K562 (cell line): ENCODE measurements around the gene ZNF232. TPM values are rescaled to one million over a fixed set of nuclear protein-coding genes. Genes with fewer than 3 reads are reported as not detected.

Experiments used
- CEBPB ChIP-seq: fragments of 450-650 bp; IDR thresholded peaks from 2 replicates; pipeline ENCODE4 v1.6.1; 2016; ENCODE audit warnings: missing genetic modification characterization, missing compliant biosample characterization
- CHD4 ChIP-seq: fragments of 200-600 bp; sonication (generic); IDR thresholded peaks from 3 replicates; pipeline ENCODE4 v1.6.1; 2012; ENCODE audit warnings: low read depth, mild to moderate bottlenecking, mixed read lengths, low read length, inconsistent platforms; ENCODE audit not compliant: insufficient read depth, insufficient replicate concordance, poor library complexity, severe bottlenecking
- COPS2 ChIP-seq: fragments of 450-650 bp; conservative IDR thresholded peaks from 2 replicates; pipeline ENCODE4 v1.6.1; 2016; ENCODE audit warnings: mild to moderate bottlenecking, moderate library complexity
- EP400 ChIP-seq: fragments of 450-650 bp; IDR thresholded peaks from 2 replicates; pipeline ENCODE4 v1.6.1; 2017; ENCODE audit warnings: antibody characterized with exemption, mild to moderate bottlenecking, moderate library complexity
- GABPB1 ChIP-seq: sonication (generic); formaldehyde crosslinking; IDR thresholded peaks from 2 replicates; pipeline ENCODE4 v1.8.0; 2022; ENCODE audit warnings: mild to moderate bottlenecking, missing genetic modification reagents
- SMAD2 ChIP-seq: fragments of 150-350 bp; IDR thresholded peaks from 2 replicates; pipeline ENCODE4 v1.6.1; 2014; ENCODE audit warnings: low read depth, mild to moderate bottlenecking, low read length
- STAT5A ChIP-seq: IDR thresholded peaks from 2 replicates; pipeline ENCODE4 v1.6.1; 2012; ENCODE audit warnings: low read length, inconsistent platforms, borderline replicate concordance
- ZC3H11A ChIP-seq: IDR thresholded peaks from 2 replicates; pipeline ENCODE4 v1.6.1; 2012; ENCODE audit warnings: low read depth, low read length, improper control_type of control experiment
- ZFP30 ChIP-seq: fragments of 250-450 bp; sonication (Bioruptor Pico); IDR thresholded peaks from 2 replicates; pipeline ENCODE4 v1.8.0; 2022; ENCODE audit warnings: moderate library complexity, mild to moderate bottlenecking, inconsistent platforms, borderline replicate concordance
- ZFX ChIP-seq: sonication (generic); formaldehyde crosslinking; IDR thresholded peaks from 2 replicates; pipeline ENCODE4 v1.8.0; 2022; ENCODE audit warnings: mild to moderate bottlenecking, missing genetic modification reagents, moderate library complexity
- ZNF143 ChIP-seq: sonication (generic); formaldehyde crosslinking; IDR thresholded peaks from 2 replicates; pipeline ENCODE4 v1.9.0; 2022; ENCODE audit warnings: mild to moderate bottlenecking, missing genetic modification reagents
- ZNF507 ChIP-seq: conservative IDR thresholded peaks from 2 replicates; pipeline ENCODE4 v1.6.1; 2017; ENCODE audit warnings: missing genetic modification characterization, missing compliant biosample characterization
- ZNF77 ChIP-seq: fragments of 250-450 bp; sonication (Bioruptor Pico); IDR thresholded peaks from 2 replicates; pipeline ENCODE4 v1.5.0; 2020
- polyA plus RNA-seq, 8 experiments: library from polyadenylated mRNA; depleted of rRNA in 4 of 8; stranded (reverse) in 5 of 8; unstranded in 3 of 8; fragments of >200 nt; fragmentation: Nextera tagmentation in 2 of 8; fragmentation: Illumina TruSeq in 1 of 8; extraction: Ambion mirVana in 2 of 8; extraction: Trizol in 1 of 8; gene quantifications; 2 replicates each; pipeline versions ENCODE4 v1.2.1 to v1.2.3, GENCODE V29; 2011 to 2014; ENCODE audit warnings: inconsistent platforms in 1 of 8, missing spikeins in 1 of 8
- total RNA-seq, 7 experiments: library from RNA; depleted of rRNA in 6 of 7; stranded (reverse); fragments of >200 nt in 6 of 7; fragmentation: Illumina TruSeq in 2 of 7; extraction: Trizol in 2 of 7; gene quantifications; 2 replicates each; pipeline versions ENCODE4 v1.2.1 to v1.2.3, GENCODE V29; 2011 to 2021; ENCODE audit warnings: low replicate concordance in 1 of 7
- TF ChIP-seq, protein P1 (sequence below): sonication (generic); formaldehyde crosslinking; IDR thresholded peaks from 2 replicates; pipeline ENCODE4 v1.4.0; 2020; ENCODE audit warnings: mild to moderate bottlenecking, missing genetic modification reagents
- TF ChIP-seq, protein P2 (sequence below): fragments of 450-650 bp; conservative IDR thresholded peaks from 2 replicates; pipeline ENCODE4 v1.6.1; 2016; ENCODE audit warnings: missing genetic modification characterization, low read depth, mild to moderate bottlenecking, missing compliant biosample characterization, moderate library complexity
- TF ChIP-seq, protein P3 (sequence below): fragments of 450-650 bp; formaldehyde crosslinking; IDR thresholded peaks from 2 replicates; pipeline ENCODE4 v1.4.0; 2022; ENCODE audit warnings: missing genetic modification characterization
- TF ChIP-seq, protein P4 (sequence below): fragments of 450-650 bp; IDR thresholded peaks from 2 replicates; pipeline ENCODE4 v1.7.1; 2018; ENCODE audit warnings: mild to moderate bottlenecking, low read depth; ENCODE audit not compliant: partially characterized antibody
- TF ChIP-seq, protein P5 (sequence below): sonication (generic); formaldehyde crosslinking; IDR thresholded peaks from 2 replicates; pipeline ENCODE4 v1.8.0; 2022; ENCODE audit warnings: mild to moderate bottlenecking, missing genetic modification reagents, borderline replicate concordance

The ZNF232 gene
- total and polyA plus RNA-seq, 9 of the 15 experiments (the other 6 are each of a cell fraction or from before 2014, with no cell fraction given) = 10.6 to 26.0 (median 13.0) TPM

DNA sequence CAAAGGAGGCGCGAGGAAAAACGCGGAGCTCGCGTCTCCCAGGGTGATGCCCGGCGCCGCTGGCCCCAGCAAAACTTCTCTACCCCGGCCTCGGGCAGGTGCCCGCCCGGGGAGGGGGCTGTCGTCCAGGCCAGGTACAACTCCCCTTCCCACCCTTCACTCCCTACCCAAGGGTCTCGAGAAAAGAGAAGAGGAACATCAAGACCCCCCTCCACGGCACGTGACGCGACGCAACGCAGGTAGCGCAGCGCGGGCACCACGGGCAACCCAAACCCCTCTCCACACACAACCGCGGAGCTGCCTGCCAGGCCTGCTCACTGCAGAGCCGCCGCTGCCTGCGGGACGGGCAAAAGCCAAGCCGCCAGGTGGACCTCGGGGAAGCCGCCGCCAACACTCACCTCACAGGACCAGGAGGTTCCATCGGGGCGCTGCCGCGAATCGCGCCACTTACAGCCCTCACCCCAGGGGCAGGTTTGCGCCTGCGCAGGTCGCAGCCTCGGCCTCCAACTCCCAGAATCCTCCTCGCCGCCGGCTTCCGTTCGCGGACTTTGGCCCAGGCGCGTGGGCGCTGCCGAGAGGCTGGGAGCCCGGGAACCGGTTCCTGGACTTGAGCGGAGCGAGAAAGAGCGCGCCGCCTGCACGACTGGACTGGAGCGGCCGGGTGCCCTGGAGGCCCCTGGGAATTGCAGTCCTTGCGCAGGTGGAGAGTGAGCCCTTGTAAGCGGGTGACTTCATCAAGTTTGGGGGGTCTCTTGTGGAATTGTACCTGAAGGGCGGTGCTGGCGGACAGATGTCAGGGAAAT lies at the start of gene ZNF232 (continued):
- TF ChIP-seq, protein P1, sequence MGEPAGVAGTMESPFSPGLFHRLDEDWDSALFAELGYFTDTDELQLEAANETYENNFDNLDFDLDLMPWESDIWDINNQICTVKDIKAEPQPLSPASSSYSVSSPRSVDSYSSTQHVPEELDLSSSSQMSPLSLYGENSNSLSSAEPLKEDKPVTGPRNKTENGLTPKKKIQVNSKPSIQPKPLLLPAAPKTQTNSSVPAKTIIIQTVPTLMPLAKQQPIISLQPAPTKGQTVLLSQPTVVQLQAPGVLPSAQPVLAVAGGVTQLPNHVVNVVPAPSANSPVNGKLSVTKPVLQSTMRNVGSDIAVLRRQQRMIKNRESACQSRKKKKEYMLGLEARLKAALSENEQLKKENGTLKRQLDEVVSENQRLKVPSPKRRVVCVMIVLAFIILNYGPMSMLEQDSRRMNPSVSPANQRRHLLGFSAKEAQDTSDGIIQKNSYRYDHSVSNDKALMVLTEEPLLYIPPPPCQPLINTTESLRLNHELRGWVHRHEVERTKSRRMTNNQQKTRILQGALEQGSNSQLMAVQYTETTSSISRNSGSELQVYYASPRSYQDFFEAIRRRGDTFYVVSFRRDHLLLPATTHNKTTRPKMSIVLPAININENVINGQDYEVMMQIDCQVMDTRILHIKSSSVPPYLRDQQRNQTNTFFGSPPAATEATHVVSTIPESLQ (CRISPR knock-in tag) = 0 out of 2 replicates have a peak, but pooled peaks have one; percentile 17
- TF ChIP-seq COPS2 = no peak
- no peak for TF ChIP-seq CEBPB (tag)
- TF ChIP-seq, protein P2, sequence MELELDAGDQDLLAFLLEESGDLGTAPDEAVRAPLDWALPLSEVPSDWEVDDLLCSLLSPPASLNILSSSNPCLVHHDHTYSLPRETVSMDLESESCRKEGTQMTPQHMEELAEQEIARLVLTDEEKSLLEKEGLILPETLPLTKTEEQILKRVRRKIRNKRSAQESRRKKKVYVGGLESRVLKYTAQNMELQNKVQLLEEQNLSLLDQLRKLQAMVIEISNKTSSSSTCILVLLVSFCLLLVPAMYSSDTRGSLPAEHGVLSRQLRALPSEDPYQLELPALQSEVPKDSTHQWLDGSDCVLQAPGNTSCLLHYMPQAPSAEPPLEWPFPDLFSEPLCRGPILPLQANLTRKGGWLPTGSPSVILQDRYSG (tag) = no peak
- peak; percentile 69; the same call in 1 of the 2 replicates for TF ChIP-seq EP400
- TF ChIP-seq, protein P3, sequence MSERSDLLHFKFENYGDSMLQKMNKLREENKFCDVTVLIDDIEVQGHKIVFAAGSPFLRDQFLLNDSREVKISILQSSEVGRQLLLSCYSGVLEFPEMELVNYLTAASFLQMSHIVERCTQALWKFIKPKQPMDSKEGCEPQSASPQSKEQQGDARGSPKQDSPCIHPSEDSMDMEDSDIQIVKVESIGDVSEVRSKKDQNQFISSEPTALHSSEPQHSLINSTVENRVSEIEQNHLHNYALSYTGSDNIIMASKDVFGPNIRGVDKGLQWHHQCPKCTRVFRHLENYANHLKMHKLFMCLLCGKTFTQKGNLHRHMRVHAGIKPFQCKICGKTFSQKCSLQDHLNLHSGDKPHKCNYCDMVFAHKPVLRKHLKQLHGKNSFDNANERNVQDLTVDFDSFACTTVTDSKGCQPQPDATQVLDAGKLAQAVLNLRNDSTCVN = no peak
- no peak for TF ChIP-seq ZNF507 (tag)
- TF ChIP-seq, protein P4, sequence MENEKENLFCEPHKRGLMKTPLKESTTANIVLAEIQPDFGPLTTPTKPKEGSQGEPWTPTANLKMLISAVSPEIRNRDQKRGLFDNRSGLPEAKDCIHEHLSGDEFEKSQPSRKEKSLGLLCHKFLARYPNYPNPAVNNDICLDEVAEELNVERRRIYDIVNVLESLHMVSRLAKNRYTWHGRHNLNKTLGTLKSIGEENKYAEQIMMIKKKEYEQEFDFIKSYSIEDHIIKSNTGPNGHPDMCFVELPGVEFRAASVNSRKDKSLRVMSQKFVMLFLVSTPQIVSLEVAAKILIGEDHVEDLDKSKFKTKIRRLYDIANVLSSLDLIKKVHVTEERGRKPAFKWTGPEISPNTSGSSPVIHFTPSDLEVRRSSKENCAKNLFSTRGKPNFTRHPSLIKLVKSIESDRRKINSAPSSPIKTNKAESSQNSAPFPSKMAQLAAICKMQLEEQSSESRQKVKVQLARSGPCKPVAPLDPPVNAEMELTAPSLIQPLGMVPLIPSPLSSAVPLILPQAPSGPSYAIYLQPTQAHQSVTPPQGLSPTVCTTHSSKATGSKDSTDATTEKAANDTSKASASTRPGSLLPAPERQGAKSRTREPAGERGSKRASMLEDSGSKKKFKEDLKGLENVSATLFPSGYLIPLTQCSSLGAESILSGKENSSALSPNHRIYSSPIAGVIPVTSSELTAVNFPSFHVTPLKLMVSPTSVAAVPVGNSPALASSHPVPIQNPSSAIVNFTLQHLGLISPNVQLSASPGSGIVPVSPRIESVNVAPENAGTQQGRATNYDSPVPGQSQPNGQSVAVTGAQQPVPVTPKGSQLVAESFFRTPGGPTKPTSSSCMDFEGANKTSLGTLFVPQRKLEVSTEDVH = no peak
- peak; percentile 78 for TF ChIP-seq ZFX (CRISPR knock-in tag)
- TF ChIP-seq CHD4 = no peak
- TF ChIP-seq STAT5A = no peak
- peak; percentile 87 for TF ChIP-seq ZNF143 (CRISPR knock-in tag)
- TF ChIP-seq ZNF77 (CRISPR knock-in tag) = no peak
- TF ChIP-seq ZC3H11A = no peak
- TF ChIP-seq SMAD2 = no peak
- TF ChIP-seq ZFP30 = no peak
- TF ChIP-seq, protein P5, sequence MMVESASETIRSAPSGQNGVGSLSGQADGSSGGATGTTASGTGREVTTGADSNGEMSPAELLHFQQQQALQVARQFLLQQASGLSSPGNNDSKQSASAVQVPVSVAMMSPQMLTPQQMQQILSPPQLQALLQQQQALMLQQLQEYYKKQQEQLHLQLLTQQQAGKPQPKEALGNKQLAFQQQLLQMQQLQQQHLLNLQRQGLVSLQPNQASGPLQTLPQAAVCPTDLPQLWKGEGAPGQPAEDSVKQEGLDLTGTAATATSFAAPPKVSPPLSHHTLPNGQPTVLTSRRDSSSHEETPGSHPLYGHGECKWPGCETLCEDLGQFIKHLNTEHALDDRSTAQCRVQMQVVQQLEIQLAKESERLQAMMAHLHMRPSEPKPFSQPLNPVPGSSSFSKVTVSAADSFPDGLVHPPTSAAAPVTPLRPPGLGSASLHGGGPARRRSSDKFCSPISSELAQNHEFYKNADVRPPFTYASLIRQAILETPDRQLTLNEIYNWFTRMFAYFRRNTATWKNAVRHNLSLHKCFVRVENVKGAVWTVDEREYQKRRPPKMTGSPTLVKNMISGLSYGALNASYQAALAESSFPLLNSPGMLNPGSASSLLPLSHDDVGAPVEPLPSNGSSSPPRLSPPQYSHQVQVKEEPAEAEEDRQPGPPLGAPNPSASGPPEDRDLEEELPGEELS = no peak
- TF ChIP-seq GABPB1 = peak; percentile 73; the same call in 1 of the 2 replicates
